A549 (cell line): Measurements from ENCODE around the gene BPI. TPM values are rescaled to one million over a fixed set of nuclear protein-coding genes. Genes with fewer than 3 reads are reported as not detected.
A peak's percentile ranks its signal among the peaks of the same experiment; 100 is the strongest.

ENCODE experiments used
- ATAC-seq, 2 experiments: fragments of 200-7000 bp in 1 of 2; fragments of >200 bp in 1 of 2; cut with Nextera tagmentation in 1 of 2; cut with Tn5 transposase in 1 of 2; 3 replicates each; pipeline versions ENCODE4 v1.8.0 to v1.9.1; 2018 to 2020; ENCODE audit warnings: mild to moderate bottlenecking in 1 of 2, moderate library complexity in 1 of 2
- CTCF ChIA-PET: fragments of 300-600 bp; sonication (Branson Sonifier 250); formaldehyde crosslinking; extraction: SDS; loops from one replicate; lab custom pipeline; 2021; ENCODE audit warnings: antibody characterized with exemption, inconsistent platforms; lab: Yijun Ruan, JAX
- POLR2A ChIA-PET: fragments of 350-600 bp; formaldehyde crosslinking; extraction: SDS; loops from one replicate; lab custom pipeline; 2021; ENCODE audit warnings: antibody characterized with exemption, inconsistent platforms; lab: Yijun Ruan, JAX
- DNase-seq, 2 experiments: peaks; one replicate each; pipeline versions ENCODE4 v3.0.0 to v3.0.0-alpha.2; 2011 to 2016; ENCODE audit warnings: low read depth in 1 of 2, low spot score in 1 of 2
- FAIRE-seq: peaks from 2 replicates; lab custom pipeline; 2011; peaks lifted over from hg19 to GRCh38; lab: Jason Lieb, UNC
- H3K27ac ChIP-seq, 2 experiments: fragments of >200 bp; sonication (Bioruptor Twin); formaldehyde crosslinking; 3 replicates each; pipeline ENCODE4 v1.5.1; 2016 to 2017
- H3K4me1 ChIP-seq: fragments of >200 bp; sonication (Bioruptor Twin); formaldehyde crosslinking; 3 replicates; pipeline ENCODE4 v1.6.1; 2016
- H3K4me2 ChIP-seq: fragments of >200 bp; sonication (Bioruptor Twin); formaldehyde crosslinking; 3 replicates; pipeline ENCODE4 v1.6.1; 2016
- H3K4me3 ChIP-seq: fragments of >200 bp; sonication (Bioruptor Twin); formaldehyde crosslinking; 3 replicates; pipeline ENCODE4 v1.5.1; 2016
- H3K9me3 ChIP-seq: fragments of >200 bp; sonication (Bioruptor Twin); formaldehyde crosslinking; 3 replicates; pipeline ENCODE4 v1.6.1; 2016
- CEBPB ChIP-seq, 2 experiments: fragments of >200 bp in 1 of 2; sonication (Bioruptor Twin) in 1 of 2; formaldehyde crosslinking in 1 of 2; IDR thresholded peaks; 2 replicates each; pipeline ENCODE4 v1.6.1; 2012 to 2016
- CTCF ChIP-seq: fragments of >200 bp; sonication (Bioruptor Twin); formaldehyde crosslinking; IDR thresholded peaks from 3 replicates; pipeline ENCODE4 v1.5.1; 2016
- E2F6 ChIP-seq: IDR thresholded peaks from 2 replicates; pipeline ENCODE4 v1.6.1; 2012; ENCODE audit warnings: low read depth, borderline replicate concordance
- EHF ChIP-seq: fragments of 250-450 bp; sonication (Bioruptor Pico); IDR thresholded peaks from 2 replicates; pipeline ENCODE4 v1.5.0; 2020; ENCODE audit warnings: mild to moderate bottlenecking
- EHMT2 ChIP-seq: fragments of 200-600 bp; sonication (generic); IDR thresholded peaks from 2 replicates; pipeline ENCODE4 v1.6.1; 2016; ENCODE audit warnings: antibody characterized with exemption, low read depth, mild to moderate bottlenecking, moderate library complexity
- FOSL2 ChIP-seq, 2 experiments: fragments of 450-650 bp in 1 of 2; fragments of >200 bp in 1 of 2; sonication (Bioruptor Twin) in 1 of 2; formaldehyde crosslinking; IDR thresholded peaks; 2 replicates each; pipeline versions ENCODE4 v1.5.0 to v1.6.1; 2016 to 2020; ENCODE audit warnings: mild to moderate bottlenecking in 1 of 2, moderate library complexity in 1 of 2
- GATA3 ChIP-seq: IDR thresholded peaks from 2 replicates; pipeline ENCODE4 v1.6.1; 2012; ENCODE audit warnings: borderline replicate concordance
- HES2 ChIP-seq: fragments of >200 bp; sonication (Bioruptor Twin); formaldehyde crosslinking; IDR thresholded peaks from 2 replicates; pipeline ENCODE4 v1.6.1; 2016
- HEYL ChIP-seq: fragments of 250-450 bp; sonication (Bioruptor Pico); IDR thresholded peaks from 2 replicates; pipeline ENCODE4 v1.8.0; 2021; ENCODE audit warnings: mild to moderate bottlenecking, moderate library complexity
- HOXA7 ChIP-seq: fragments of 250-450 bp; sonication (Bioruptor Pico); IDR thresholded peaks from 2 replicates; pipeline ENCODE4 v1.5.0; 2020; ENCODE audit warnings: mild to moderate bottlenecking, moderate library complexity
- HOXB5 ChIP-seq: fragments of 250-450 bp; sonication (Bioruptor Pico); IDR thresholded peaks from 2 replicates; pipeline ENCODE4 v1.5.0; 2020; ENCODE audit warnings: mild to moderate bottlenecking, moderate library complexity
- NFE2L2 ChIP-seq: fragments of 150-350 bp; conservative IDR thresholded peaks from 2 replicates; pipeline ENCODE4 v1.6.1; 2014; ENCODE audit warnings: low read length
- NPAS2 ChIP-seq: fragments of 250-450 bp; sonication (Bioruptor Pico); IDR thresholded peaks from 2 replicates; pipeline ENCODE4 v1.8.0; 2022; ENCODE audit warnings: mild to moderate bottlenecking, moderate library complexity, borderline replicate concordance
- PBX3 ChIP-seq: IDR thresholded peaks from 2 replicates; pipeline ENCODE4 v1.6.1; 2012
- POLR2A ChIP-seq: IDR thresholded peaks from 2 replicates; pipeline ENCODE4 v1.6.1; 2012; ENCODE audit warnings: mild to moderate bottlenecking, low read length
- RCOR1 ChIP-seq: fragments of 150-350 bp; IDR thresholded peaks from 2 replicates; pipeline ENCODE4 v1.6.1; 2014; ENCODE audit warnings: antibody characterized with exemption, low read length, low read depth
- REST ChIP-seq: fragments of 200-600 bp; sonication (generic); IDR thresholded peaks from 2 replicates; pipeline ENCODE4 v1.6.1; 2016; ENCODE audit warnings: antibody characterized with exemption, mild to moderate bottlenecking, moderate library complexity
- RFX5 ChIP-seq: fragments of 450-650 bp; IDR thresholded peaks from 2 replicates; pipeline ENCODE4 v1.7.1; 2014; ENCODE audit warnings: antibody characterized with exemption, mild to moderate bottlenecking, moderate library complexity
- SREBF2 ChIP-seq: fragments of 450-650 bp; IDR thresholded peaks from 2 replicates; pipeline ENCODE4 v1.6.1; 2014; ENCODE audit warnings: mild to moderate bottlenecking, moderate library complexity
- TP53 ChIP-seq: fragments of 250-450 bp; sonication (Bioruptor Pico); IDR thresholded peaks from 2 replicates; pipeline ENCODE4 v1.5.0; 2021; ENCODE audit warnings: mild to moderate bottlenecking, moderate library complexity
- USF2 ChIP-seq: fragments of 450-650 bp; IDR thresholded peaks from 2 replicates; pipeline ENCODE4 v1.6.1; 2014; ENCODE audit warnings: antibody characterized with exemption
- ZFP36 ChIP-seq: fragments of 450-650 bp; IDR thresholded peaks from 2 replicates; pipeline ENCODE4 v1.6.1; 2014; ENCODE audit warnings: borderline replicate concordance; ENCODE audit not compliant: partially characterized antibody
- WGBS: methylation state at CpG from one replicate; pipeline ENCODE4 v1.1.6; 2017; ENCODE audit errors: missing lambda C conversion rate; 5-methylcytosine and 5-hydroxymethylcytosine counted together
- polyA plus RNA-seq, 4 experiments: library from polyadenylated mRNA; depleted of rRNA in 3 of 4; stranded (reverse); fragments of >200 nt; fragmentation: RNase III in 1 of 4; extraction: RNeasy Plus Mini Kit Qiagen cat#74134 plus additional on column Dnase treatment in 1 of 4; gene quantifications; 2 replicates in 3 of 4; 3 replicates in 1 of 4; pipeline ENCODE4 v1.2.3, GENCODE V29; 2011 to 2017

BPI gene
- polyA plus RNA-seq, 2 of the 4 experiments (the other 2 are of a cell fraction), result not detected

- Histone ChIP-seq H3K9me3 (no peaks in the 10 kb centered on the region), H3K27ac (no peak overlapping the region), H3K4me3 (no peak overlapping the region), H3K4me2 (no peak overlapping the region), H3K4me1 (no peaks in the 10 kb centered on the region)
- ChIA-PET CTCF (interaction anchor here (2.1 kb wide), 1 partner anchor 108 kb away, joined by 5 read pairs; no protein-coding TSS in a partner anchor), POLR2A (no interaction called here)
- FAIRE-seq (no peak), ATAC-seq (no peak), DNase-seq (no peak)
- TF ChIP-seq EHMT2 (no peak), CEBPB (IDR thresholded peaks at IDR 0.05) (no peak), FOSL2 (IDR thresholded peaks at IDR 0.05) (no peak), FOSL2 (CRISPR knock-in tag; IDR thresholded peaks at IDR 0.05) (no peak), HEYL (CRISPR knock-in tag) (no peak), EHF (CRISPR knock-in tag) (no peak), SREBF2 (no peak), CTCF (no peak), POLR2A (no peak)
These were observed 27.3 kb downstream of the BPI start for GRCh38 chr20:38331245-38331644.

GRCh38 chr20:38331814-38332213, 27.9 kb downstream of the BPI start:
- WGBS, result 39% methylated on average over 8 of the region's 8 CpGs
- H3K4me3 ChIP-seq, result no peak overlapping the region
- H3K4me2 ChIP-seq, result no peak overlapping the region
- ChIA-PET POLR2A (no interaction called here), CTCF (interaction anchor here (0.8 to 2.1 kb wide), 3 partner anchors 29 to 109 kb away, joined by 3 to 5 read pairs (median 4); partner anchors contain the start of gene BPI)
- H3K9me3 ChIP-seq, result no peaks in the 10 kb centered on the region
- peak; percentile 25 for TF ChIP-seq ZFP36
- TF ChIP-seq HOXB5 (CRISPR knock-in tag), result no peak
- no peak for TF ChIP-seq POLR2A
- no peak for TF ChIP-seq HES2
- FAIRE-seq, result no peak
- H3K27ac ChIP-seq, result no peak overlapping the region
- H3K4me1 ChIP-seq, result no peaks in the 10 kb centered on the region
- ATAC-seq, result no peak
- DNase-seq, result no peak

- Histone ChIP-seq H3K27ac (no peak overlapping the region), H3K4me1 (no peaks in the 10 kb centered on the region), H3K9me3 (peaks cover 15% of the 10 kb centered on the region), H3K4me3 (no peak overlapping the region), H3K4me2 (no peak overlapping the region)
- WGBS, result 45% methylated on average over 8 of the region's 8 CpGs
- ChIA-PET CTCF (no interaction called here), POLR2A (no interaction called here)
- no peak for ATAC-seq
- DNase-seq, result no peak
- TF ChIP-seq TP53 (CRISPR knock-in tag) (no peak), USF2 (no peak), SREBF2 (no peak), PBX3 (no peak), EHMT2 (no peak), RFX5 (no peak), HEYL (CRISPR knock-in tag) (no peak), NPAS2 (no peak), HOXA7 (no peak), REST (no peak), GATA3 (no peak), CEBPB (IDR thresholded peaks at IDR 0.05) (no peak), NFE2L2 (no peak), E2F6 (no peak), RCOR1 (no peak)
- FAIRE-seq, result no peak
These were observed 30.1 kb downstream of the BPI start for GRCh38 chr20:38334016-38334415.
